Measurements from ENCODE around the gene XKR3. TPM values are rescaled to one million over a fixed set of nuclear protein-coding genes. Genes with fewer than 3 reads are reported as not detected.
"Not testable (repeated sequence)": the region's sequence is repeated elsewhere in the genome, so short reads cannot be mapped to it uniquely, and the experiment has no call there.

The XKR3 gene
- total and polyA plus RNA-seq, 10 donors, result 0.06 to 0.19 (median 0.09) TPM; not detected in 7

DNA sequence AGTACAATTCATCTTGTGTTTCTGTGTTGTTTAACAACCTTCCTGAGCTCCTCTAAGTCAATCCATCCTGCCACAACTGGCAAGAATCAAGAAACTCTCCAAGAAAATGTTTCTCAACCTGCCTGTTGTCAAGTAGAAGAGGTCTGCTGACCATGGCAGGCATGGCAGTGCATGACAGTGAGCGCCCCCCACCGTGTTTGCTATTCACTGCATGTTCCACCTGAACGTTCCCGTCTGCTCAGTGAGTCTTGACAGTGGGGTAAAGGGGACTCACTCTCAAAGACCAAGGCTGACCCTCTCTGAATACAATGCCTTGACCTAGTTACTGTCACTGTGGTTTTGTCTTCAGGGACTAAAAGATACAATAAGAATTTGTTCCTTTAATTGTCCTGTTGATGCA, 75.9 kb downstream of the XKR3 start:
- H3K36me3 ChIP-seq; intact Hi-C loops (cut with DNase I; ENCODE audit: low total_unique reads); H3K27me3 ChIP-seq (replicated peaks in 1 of 7); H3K27ac ChIP-seq; H3K4me1 ChIP-seq; DNase-seq; H3K9me3 ChIP-seq; H3K4me3 ChIP-seq: not testable (repeated sequence)
- 51 to 73% (median 68%) methylated on average over 4 of the region's 4 CpGs for WGBS, 5 donors

DNA sequence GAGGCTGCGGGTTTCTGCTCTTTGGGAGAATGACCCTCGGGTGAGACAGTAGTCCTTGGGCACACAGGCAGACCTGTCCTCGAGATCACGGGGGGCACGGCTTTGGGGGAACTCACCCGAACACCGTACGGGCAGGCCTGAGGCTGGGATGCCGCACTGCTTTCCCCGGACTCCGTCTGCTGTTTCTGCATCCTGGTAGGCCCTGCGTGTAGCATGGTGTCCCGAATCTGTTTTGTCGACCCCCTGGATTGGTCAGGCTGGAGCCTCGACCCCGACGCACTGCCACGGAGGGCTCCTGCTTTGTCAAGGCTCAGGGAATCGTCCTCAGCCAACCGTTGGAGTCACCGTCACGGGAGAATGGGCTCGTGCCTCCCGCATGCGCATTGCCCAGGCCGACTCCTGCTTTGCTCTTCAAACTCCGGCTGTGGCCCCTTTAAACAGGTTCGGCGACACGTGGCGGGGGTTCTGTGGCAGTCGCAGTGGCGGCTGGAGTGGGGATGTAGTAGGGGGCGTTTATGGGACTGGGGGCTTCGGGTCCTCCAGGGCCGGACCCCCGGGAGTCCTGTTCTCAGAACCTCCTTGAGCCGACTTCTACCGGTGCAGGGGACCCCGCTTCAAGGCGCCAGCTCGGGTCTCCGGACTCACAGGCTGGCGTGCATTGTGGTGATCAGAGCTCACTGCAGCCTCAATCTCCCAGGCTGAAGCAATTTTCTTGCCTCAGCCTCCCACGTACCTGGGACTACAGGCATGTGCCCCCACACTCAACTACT, 76.9 kb downstream of the XKR3 start:
- H3K4me3 ChIP-seq; intact Hi-C loops (cut with DNase I; ENCODE audit: low total_unique reads); H3K27me3 ChIP-seq (replicated peaks in 1 of 7); H3K36me3 ChIP-seq; H3K4me1 ChIP-seq; H3K27ac ChIP-seq; H3K9me3 ChIP-seq; DNase-seq: not testable (repeated sequence)
- 89 to 93% (median 89%) methylated on average over 40 to 44 of the region's 45 CpGs for WGBS, 5 donors

DNA sequence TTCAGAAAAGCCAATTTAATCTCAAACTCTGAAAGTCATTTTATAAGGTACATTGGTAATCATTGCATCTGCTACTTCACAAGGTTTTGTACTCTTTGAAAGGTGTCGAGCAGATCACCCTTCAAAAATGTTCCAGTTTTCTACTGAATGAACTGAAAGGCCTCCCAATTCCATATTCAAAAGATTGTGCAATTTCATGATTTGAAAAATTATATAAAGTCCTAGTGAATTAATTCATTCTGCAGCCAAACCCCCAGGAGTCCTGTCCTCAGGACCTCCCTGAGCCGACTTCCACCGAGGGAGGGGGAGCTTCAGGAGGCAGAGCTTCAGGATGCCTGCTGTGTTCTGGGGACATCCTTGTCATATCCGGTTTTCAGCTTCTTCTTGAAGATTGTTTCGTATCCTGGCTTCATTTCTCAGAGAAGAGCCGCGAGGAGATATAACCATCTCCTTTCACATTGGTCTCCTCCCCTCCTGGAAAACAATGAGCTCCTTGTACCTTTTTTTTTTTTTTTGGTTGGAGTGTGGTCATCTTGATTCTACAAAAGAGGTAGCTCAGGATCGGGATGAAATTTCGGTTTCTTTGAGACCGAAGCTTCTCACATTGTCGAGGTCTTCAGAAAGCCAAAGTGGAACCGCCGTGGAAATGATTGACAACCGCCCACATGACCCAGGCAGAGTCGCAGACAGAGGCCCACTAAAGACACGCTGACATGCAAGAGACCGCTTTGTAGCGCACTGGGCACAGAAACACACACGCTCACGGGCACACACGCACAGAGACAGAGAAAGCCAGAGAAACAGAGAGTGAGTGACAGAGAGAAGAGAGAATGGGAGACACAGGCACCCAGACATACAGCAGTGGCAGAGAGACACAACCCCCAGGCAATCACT, 77.7 kb downstream of the XKR3 start:
- H3K4me3 ChIP-seq; H3K27ac ChIP-seq; DNase-seq; H3K9me3 ChIP-seq; H3K4me1 ChIP-seq; H3K27me3 ChIP-seq (replicated peaks in 1 of 7); intact Hi-C loops (cut with DNase I; ENCODE audit: low total_unique reads); H3K36me3 ChIP-seq: not testable (repeated sequence)
- WGBS, 5 donors, result 89 to 94% (median 92%) methylated on average over 21 of the region's 21 CpGs

DNA sequence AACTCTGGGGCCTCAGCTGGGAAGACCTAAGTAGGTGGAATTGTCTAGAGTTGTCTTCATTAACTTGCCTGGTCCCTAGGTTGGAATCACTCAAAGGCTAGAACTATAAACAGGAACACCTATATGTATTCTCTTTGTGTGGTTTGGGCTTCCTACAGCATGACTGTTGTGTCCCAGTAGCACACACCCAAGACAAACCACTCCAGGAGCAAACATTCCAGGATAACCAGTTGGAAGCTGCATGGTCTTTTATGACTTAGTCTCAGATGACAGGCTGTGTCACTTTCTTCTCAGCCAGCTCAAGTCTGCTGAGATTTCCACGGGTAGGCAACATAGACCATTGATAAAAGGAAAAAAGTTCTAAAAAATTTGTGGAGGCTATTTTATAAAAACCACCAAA, 90.9 kb downstream of the XKR3 start:
- DNase-seq; H3K27ac ChIP-seq; H3K9me3 ChIP-seq; H3K4me3 ChIP-seq; H3K4me1 ChIP-seq; intact Hi-C loops (cut with DNase I; ENCODE audit: low total_unique reads); H3K27me3 ChIP-seq (replicated peaks in 1 of 7); H3K36me3 ChIP-seq: not testable (repeated sequence)
- 49 to 69% (median 66%) methylated on average over 1 of the region's 1 CpG for WGBS, 5 donors

Small RNA genes within 50 kb of the gene (small RNA-seq; reads per million reads assigned to genes)
- gene GPM6BP3, result 0 reads per million in 4 donors

Other genes starting within 250 kb of the XKR3 start
- not detected for gene CCT8L2, start 232.6 kb downstream of the XKR3 start, total RNA-seq
- gene CCT8L2, start 232.6 kb downstream of the XKR3 start, polyA plus RNA-seq, result not detected
- under 1 TPM in 2 of 7 donors, not detected in 5; 0.25 to 0.46 TPM for gene GAB4, start 182.8 kb upstream of the XKR3 start, total RNA-seq
- under 1 TPM in 1 of 3 donors, not detected in 2; 0.03 TPM for gene GAB4, start 182.8 kb upstream of the XKR3 start, polyA plus RNA-seq